ENCODE measurements around the gene FAR2. TPM values are rescaled to one million over a fixed set of nuclear protein-coding genes. Genes with fewer than 3 reads are reported as not detected.

FAR2 gene
- 34.4 and 37.1 TPM in 2 replicates for total RNA-seq
- long read RNA-seq, transcript FAR2-202 (12 exons, 3,616 nt), result major isoform, 210 of 274 reads
- long read RNA-seq, partial matches to known transcripts, result 12 of 274 reads
- long read RNA-seq, other reads (novel, unspliced or antisense), result 48 of 274 reads

- Mint-ChIP-seq H3K4me3 (ENCODE audit: unreplicated experiment) (peak within 1 kb of the TSS; percentile 91), H3K36me3 (ENCODE audit: unreplicated experiment) (peaks cover 3% of the 10 kb centered on the region), H3K9me3 (ENCODE audit: unreplicated experiment) (no peaks in the 10 kb centered on the region), H3K27me3 (ENCODE audit: unreplicated experiment) (no peaks in the 10 kb centered on the region), H3K27ac (ENCODE audit: unreplicated experiment) (peak within 1 kb of the TSS; percentile 97), H3K4me1 (ENCODE audit: unreplicated experiment) (peaks cover 52% of the 10 kb centered on the region)
- peak; percentile 86 for DNase-seq (ENCODE audit: extremely low spot score, unreplicated experiment)
- TF ChIP-seq CTCF (IDR thresholded peaks at IDR 0.05), result no peak
These were observed at the start of gene FAR2 for GRCh38 chr12:29148911-29149690. Gene FAR2 (plus strand): TSS chr12:29149278. CDS start chr12:29270450, 121,172 bp downstream.

GRCh38 chr12:29102741-29103140 is 46.3 kb upstream of the FAR2 start:
- H3K27ac Mint-ChIP-seq (ENCODE audit: unreplicated experiment), result no peak overlapping the region
- no peaks in the 10 kb centered on the region for H3K4me1 Mint-ChIP-seq (ENCODE audit: unreplicated experiment)

GRCh38 chr12:29103539-29103974 is 45.5 kb upstream of the FAR2 start:
- H3K27me3 Mint-ChIP-seq (ENCODE audit: unreplicated experiment), result no peaks in the 10 kb centered on the region
- H3K4me1 Mint-ChIP-seq (ENCODE audit: unreplicated experiment), result no peaks in the 10 kb centered on the region
- no peak overlapping the region for H3K27ac Mint-ChIP-seq (ENCODE audit: unreplicated experiment)
- H3K36me3 Mint-ChIP-seq (ENCODE audit: unreplicated experiment), result no peaks in the 10 kb centered on the region
- no peak for TF ChIP-seq CTCF (IDR thresholded peaks at IDR 0.05)
- no peak for DNase-seq (ENCODE audit: extremely low spot score, unreplicated experiment)
- H3K4me3 Mint-ChIP-seq (ENCODE audit: unreplicated experiment), result no peak overlapping the region
- peaks cover 7% of the 10 kb centered on the region for H3K9me3 Mint-ChIP-seq (ENCODE audit: unreplicated experiment)

More at GRCh38 chr12:29102741-29103140, 46.3 kb upstream of the FAR2 start:
- no peaks in the 10 kb centered on the region for H3K27me3 Mint-ChIP-seq (ENCODE audit: unreplicated experiment)
- no peaks in the 10 kb centered on the region for H3K36me3 Mint-ChIP-seq (ENCODE audit: unreplicated experiment)
- peaks cover 7% of the 10 kb centered on the region for H3K9me3 Mint-ChIP-seq (ENCODE audit: unreplicated experiment)
- no peak for DNase-seq (ENCODE audit: extremely low spot score, unreplicated experiment)
- TF ChIP-seq CTCF (IDR thresholded peaks at IDR 0.05), result no peak
- H3K4me3 Mint-ChIP-seq (ENCODE audit: unreplicated experiment), result no peak overlapping the region

- H3K4me1 Mint-ChIP-seq (ENCODE audit: unreplicated experiment), result no peaks in the 10 kb centered on the region
- H3K4me3 Mint-ChIP-seq (ENCODE audit: unreplicated experiment), result no peak overlapping the region
- H3K27me3 Mint-ChIP-seq (ENCODE audit: unreplicated experiment), result no peaks in the 10 kb centered on the region
- TF ChIP-seq CTCF (IDR thresholded peaks at IDR 0.05), result no peak
- no peak overlapping the region for H3K27ac Mint-ChIP-seq (ENCODE audit: unreplicated experiment)
- H3K9me3 Mint-ChIP-seq (ENCODE audit: unreplicated experiment), result peaks cover 11% of the 10 kb centered on the region
- DNase-seq (ENCODE audit: extremely low spot score, unreplicated experiment), result no peak
- H3K36me3 Mint-ChIP-seq (ENCODE audit: unreplicated experiment), result no peaks in the 10 kb centered on the region
These were observed 44.6 kb upstream of the FAR2 start for GRCh38 chr12:29104516-29104915.
